Cardiac septum (tissue), 1 donor: Measurements from ENCODE around the gene PSME3IP1. TPM values are rescaled to one million over a fixed set of nuclear protein-coding genes. Genes with fewer than 3 reads are reported as not detected.

Source experiments
- DNase-seq: peaks from one replicate; pipeline ENCODE4 v3.0.0-alpha.2; 2020; ENCODE audit warnings: low spot score
- intact Hi-C: fragments of 100-400 bp; cut with DNase I; formaldehyde crosslinking; loops from one replicate; pipeline ENCODE4 v1.14.0; 2022
- total RNA-seq: library from RNA; stranded (reverse); fragmentation: NEBNext Ultra II Directional; extraction: Animal tissue kit (Norgen Biotek cat#: 25700); gene quantifications from one replicate; pipeline ENCODE4 v1.2.1, GENCODE V29; 2021
- donor health status: DM: no; HTN: no; CAD: no.

The PSME3IP1 gene
- total RNA-seq, 1 donor from 2014 or later = 58.1 TPM

DNA sequence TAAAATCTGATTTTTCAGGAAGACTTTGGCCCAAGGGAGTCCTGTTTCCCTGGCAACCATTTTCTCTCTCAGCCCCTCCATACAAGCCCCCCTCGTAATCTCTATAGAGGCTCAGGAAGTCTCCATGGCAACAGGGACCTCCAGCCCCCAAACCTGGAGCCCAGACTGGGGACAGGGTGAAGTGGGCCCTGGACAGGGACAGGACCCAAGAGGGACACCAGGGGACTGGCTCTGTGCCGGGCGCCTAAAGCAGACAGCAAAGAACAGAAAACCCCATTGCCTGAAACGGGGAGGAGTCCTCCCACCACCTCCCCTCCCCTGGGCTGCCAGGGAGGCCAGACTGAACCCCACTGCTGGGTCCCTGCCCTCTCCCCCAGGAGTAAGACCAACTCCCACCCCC, 52.8 kb downstream of the PSME3IP1 start:
- intact Hi-C loops = no loop called here

GRCh38 chr16:57132470-57132869, 53.4 kb downstream of the PSME3IP1 start:
- DNase-seq = no peak
- intact Hi-C loops = no loop called here

More for the DNA sequence above, 52.8 kb downstream of the PSME3IP1 start:
- DNase-seq = no peak

DNA sequence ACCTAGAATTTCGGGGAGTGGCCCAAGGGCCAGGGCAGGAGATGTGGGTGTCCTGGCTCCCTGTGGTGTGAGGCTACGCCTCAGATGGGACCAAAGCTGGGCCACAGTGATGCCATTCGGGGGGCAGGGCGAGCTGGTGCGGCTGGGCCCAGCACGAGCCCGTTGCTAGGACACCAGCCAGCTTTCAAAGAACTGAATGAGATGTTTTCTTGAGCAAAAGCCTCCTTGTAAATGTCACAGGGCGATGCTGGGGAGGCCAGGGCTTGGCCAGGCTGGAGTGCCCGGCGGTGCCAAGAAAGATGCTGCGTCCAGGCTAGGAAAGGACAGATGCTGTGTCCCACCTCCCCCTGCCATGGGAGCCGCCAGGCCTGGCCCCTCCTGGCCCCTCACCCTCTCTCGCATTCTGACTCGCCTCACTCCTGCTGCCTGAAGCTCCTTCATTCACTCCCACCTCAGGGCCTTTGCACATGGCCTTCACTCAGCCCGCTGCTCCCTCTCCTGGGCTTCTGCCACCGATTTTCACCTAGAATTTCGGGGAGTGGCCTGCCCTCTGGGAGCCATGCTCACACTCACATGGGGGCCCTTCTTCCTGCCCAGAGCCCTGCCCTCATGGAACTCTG, 54.4 kb downstream of the PSME3IP1 start:
- no peak for DNase-seq
- intact Hi-C loops = no loop called here

- no peak for DNase-seq
- intact Hi-C loops = no loop called here
These were observed 54.9 kb downstream of the PSME3IP1 start for GRCh38 chr16:57130950-57131321.

GRCh38 chr16:57128771-57129389, 57.0 kb downstream of the PSME3IP1 start:
- intact Hi-C loops = no loop called here

GRCh38 chr16:57127836-57128235, 58.0 kb downstream of the PSME3IP1 start:
- intact Hi-C loops = no loop called here
- DNase-seq = no peak

More at GRCh38 chr16:57128771-57129389, 57.0 kb downstream of the PSME3IP1 start:
- DNase-seq = no peak

- no peak for DNase-seq
- intact Hi-C loops = no loop called here
These were observed 58.6 kb downstream of the PSME3IP1 start for GRCh38 chr16:57127037-57127763.

GRCh38 chr16:57126411-57126810, 59.4 kb downstream of the PSME3IP1 start:
- intact Hi-C loops = no loop called here
- DNase-seq = no peak

DNA sequence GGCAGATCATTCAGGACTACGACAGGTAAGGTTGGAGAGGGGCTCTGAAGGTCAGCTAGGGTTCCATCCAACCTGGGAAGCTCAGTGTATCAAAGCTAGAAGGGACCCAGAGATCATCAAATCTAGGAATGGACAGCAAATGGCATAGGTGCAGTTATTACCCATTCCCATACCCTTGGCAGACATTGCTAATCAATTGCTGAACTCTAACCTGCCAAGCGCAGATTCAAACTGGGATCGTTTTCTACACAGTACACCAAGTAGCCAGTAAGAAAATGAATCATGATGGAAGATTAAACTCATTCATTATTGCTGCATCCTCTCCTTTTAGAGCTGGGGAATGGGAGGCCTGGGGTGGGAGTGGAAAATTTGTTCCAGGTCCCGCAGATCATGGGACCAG, 59.9 kb downstream of the PSME3IP1 start:
- intact Hi-C loops = no loop called here
- DNase-seq = no peak

- DNase-seq = no peak
- intact Hi-C loops = no loop called here
These were observed 60.5 kb downstream of the PSME3IP1 start for GRCh38 chr16:57125376-57125775.

- intact Hi-C loops = no loop called here
- DNase-seq = no peak
These were observed 61.7 kb downstream of the PSME3IP1 start for GRCh38 chr16:57123974-57124674.

GRCh38 chr16:57123216-57123973, 62.4 kb downstream of the PSME3IP1 start:
- no peak for DNase-seq
- intact Hi-C loops = no loop called here

- DNase-seq = no peak
- intact Hi-C loops = no loop called here
These were observed 67.3 kb downstream of the PSME3IP1 start for GRCh38 chr16:57118461-57119084.

DNA sequence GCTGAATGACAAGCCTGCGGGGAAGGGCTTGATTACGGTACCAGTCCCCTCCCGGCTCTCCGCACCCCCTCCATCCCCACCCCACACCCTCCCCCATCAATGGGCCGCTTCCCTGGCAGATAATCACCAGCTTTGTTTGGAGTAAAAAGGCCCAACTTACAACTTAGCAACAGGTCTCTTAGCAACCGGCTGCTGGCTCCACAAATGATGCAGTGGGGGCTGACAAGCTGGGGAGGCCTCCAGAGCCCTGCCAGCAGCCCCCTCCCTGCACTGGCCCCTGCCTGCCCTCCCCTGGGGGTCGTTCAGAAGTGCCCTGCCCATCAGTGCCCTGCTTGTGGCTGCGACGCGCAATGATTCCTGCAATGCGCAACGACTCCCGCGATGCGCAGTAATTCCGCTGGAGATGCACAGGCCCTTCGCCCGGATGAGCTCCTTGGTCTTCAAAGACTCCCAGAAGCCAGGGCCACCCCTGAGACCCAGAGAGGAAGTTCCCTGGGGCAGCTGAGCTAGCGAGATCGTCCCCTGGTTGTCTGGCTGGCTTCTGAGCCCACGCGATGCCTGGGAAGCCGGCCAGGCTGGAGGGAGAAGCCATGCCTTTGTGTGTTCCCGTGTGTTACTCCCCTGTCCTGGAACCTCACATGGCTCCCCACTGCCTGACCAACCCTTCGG, 70.2 kb downstream of the PSME3IP1 start:
- intact Hi-C loops = no loop called here

GRCh38 chr16:57115168-57115513, 70.7 kb downstream of the PSME3IP1 start:
- DNase-seq = no peak

More for the DNA sequence above, 70.2 kb downstream of the PSME3IP1 start:
- peak; percentile 80 for DNase-seq

DNA sequence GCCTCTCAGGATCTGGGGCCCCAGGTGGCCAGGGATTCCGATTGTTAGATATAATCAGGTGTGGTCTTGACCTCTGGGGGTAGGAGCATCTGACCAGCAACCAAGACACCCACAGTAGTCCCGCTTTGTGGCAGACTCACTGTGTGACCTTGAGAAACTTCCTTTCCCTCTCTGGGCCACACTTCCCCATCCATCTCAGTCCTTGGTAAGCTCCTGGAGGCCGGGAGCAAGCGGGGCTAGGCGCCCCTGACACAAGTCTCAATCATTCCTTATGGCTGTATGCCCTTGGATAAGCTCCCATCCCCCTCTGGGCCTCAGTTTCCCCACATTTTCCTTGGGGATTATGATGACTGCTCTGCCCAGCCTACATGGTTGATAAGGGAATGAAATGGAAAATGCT, 72.2 kb downstream of the PSME3IP1 start:
- no peak for DNase-seq

More at GRCh38 chr16:57115168-57115513, 70.7 kb downstream of the PSME3IP1 start:
- intact Hi-C loops = no loop called here

GRCh38 chr16:57113042-57113453, 72.8 kb downstream of the PSME3IP1 start:
- intact Hi-C loops = no loop called here
- DNase-seq = no peak

More for the DNA sequence above, 72.2 kb downstream of the PSME3IP1 start:
- intact Hi-C loops = no loop called here

DNA sequence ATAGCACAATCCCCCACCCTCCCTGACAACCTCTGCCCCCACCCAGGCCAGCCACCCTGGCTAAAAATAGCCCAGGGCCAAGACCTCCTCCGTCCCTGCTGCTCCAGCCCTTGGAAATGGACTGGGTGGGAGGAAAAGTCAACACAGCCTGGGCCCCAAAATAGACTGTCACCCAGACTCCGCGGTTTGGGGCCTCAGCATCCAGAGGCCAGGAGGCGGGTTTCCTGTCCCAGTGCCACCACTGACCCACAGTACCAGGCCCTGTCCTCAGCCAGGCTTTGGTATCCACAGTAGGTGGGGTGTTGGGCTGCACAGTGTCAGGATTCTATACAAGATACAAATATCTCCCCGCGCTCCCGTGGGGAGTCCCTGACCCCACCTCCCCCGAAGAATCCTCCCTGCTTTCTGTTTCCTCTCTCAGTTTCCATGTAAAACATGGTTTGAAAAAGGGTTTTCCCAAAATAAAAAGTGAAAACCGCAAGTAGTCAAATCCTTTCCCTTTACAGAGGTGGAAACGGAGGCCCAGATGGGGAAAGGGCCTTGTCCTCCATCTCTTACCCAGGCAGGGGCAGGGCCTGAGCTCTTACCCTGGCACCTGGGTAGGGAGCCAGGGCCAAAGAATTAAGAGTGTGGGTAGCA, 73.3 kb downstream of the PSME3IP1 start:
- intact Hi-C loops = no loop called here
- no peak for DNase-seq
